Stimulated activated naive CD4-positive, alpha-beta T cell (primary cell): Measurements from ENCODE around the gene DUSP23.

Source experiments
- DNase-seq, 6 experiments: peaks; one replicate each; lab custom pipeline; 2025; lab: John Stamatoyannopoulos, UW

DUSP23 gene

GRCh38 chr1:159786465-159786864 is 5.7 kb downstream of the DUSP23 start:
- DNase-seq: no peak

DNA sequence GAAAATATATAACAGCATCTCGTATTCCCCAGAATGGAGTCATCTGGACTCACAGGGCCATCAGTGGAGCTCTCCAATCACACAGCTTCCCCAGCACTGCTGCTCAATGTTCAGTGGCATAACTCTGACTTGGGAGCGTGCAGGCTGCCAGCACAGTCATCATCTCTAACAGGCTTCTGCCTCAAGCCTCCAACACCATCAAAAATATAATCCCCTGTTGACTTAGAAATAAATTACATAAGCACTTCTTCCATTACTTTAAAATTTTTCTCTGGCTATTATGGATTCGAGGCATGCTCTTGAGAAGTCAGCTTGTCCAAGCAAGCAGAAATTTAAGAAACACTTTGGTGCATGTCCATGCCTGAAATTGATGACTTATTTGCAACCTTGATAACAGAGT is 6.2 kb downstream of the DUSP23 start:
- no peak for DNase-seq

- peak in 1 of 6 experiments; percentile 8 for DNase-seq
Observed at GRCh38 chr1:159790237-159790917, 9.6 kb downstream of the DUSP23 start.

- DNase-seq: no peak
Observed at GRCh38 chr1:159791031-159791430, 10.3 kb downstream of the DUSP23 start.

DNA sequence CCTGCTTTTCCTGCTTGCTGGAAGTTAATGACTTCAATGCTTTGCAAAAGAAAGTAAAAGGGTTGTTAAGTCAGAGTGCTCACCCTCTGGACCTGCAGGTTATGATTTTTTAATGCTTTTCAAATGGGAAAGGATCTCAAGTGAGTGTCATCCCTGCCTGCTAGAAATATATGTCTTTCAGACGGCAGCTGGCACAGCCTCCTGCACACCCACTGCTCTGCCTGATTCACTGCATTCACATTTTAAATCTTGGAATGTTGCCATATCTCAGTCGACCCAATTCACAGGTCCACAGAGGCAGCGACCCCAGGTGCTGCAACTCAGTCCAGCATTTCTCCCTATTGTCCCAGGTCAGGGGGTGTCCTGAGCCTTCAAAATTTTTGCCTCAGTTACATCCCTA is 10.7 kb downstream of the DUSP23 start:
- no peak for DNase-seq

DNA sequence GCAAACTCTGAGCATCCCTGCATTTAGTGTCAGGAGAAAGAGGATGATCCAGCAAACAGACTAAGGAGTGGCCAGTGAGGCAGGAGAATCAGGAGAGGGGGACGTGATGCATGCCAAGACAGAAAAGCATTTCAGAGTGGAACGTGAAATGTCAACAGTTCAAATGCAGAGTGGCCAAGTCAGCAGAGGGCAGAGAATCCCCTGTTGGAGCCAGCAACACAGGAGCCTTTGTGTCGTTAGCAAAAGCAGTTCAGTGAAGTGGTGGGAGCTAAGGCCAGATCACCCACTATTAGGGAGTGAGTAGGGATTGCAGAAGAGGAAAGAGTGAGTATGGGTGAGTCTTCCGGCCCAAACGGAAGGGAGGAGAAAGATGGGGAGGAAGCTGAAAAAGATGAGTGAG is 14.8 kb downstream of the DUSP23 start:
- no peak for DNase-seq

GRCh38 chr1:159798893-159799292 is 18.1 kb downstream of the DUSP23 start:
- DNase-seq: peak in 5 of 6 experiments; percentile 7 to 34 (median 15)

DNA sequence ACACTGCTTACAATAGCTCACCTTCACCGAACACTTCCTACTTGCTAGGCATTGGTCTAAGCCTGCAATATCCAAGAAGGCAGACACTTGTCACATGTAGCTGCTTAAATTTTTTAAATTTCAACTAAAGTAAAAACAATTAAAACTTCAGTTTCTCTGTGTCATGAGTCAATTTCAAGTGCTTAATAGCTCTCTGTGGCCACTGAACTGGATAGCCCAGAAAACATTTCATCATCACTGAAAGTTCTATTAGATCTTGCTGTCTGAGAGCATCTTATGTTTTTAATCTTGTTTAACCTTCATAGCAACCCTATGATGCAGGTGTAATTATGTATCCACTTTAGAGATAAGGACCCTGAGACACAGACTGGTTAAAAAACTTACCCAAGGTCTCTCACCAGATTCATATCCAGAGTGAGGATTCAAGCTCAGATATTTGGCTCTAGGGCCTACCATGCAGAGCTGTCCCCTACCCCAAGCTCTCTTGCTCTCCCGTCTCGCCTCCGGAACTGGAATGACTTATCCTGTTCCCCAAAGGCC is 18.8 kb downstream of the DUSP23 start:
- DNase-seq: no peak

- DNase-seq: peak in 1 of 6 experiments; percentile 5
Observed at GRCh38 chr1:159800177-159800930, 19.6 kb downstream of the DUSP23 start.

GRCh38 chr1:159802111-159802510 is 21.3 kb downstream of the DUSP23 start, which contains the start of gene FCRL6:
TSS of gene FCRL6 (plus strand) at chr1:159802360. CDS start at chr1:159802425, 65 bp downstream.
- no peak for DNase-seq

- no peak for DNase-seq
Observed at GRCh38 chr1:159803956-159804689, 23.4 kb downstream of the DUSP23 start.

GRCh38 chr1:159804924-159805323 is 24.2 kb downstream of the DUSP23 start:
- DNase-seq: no peak

DNA sequence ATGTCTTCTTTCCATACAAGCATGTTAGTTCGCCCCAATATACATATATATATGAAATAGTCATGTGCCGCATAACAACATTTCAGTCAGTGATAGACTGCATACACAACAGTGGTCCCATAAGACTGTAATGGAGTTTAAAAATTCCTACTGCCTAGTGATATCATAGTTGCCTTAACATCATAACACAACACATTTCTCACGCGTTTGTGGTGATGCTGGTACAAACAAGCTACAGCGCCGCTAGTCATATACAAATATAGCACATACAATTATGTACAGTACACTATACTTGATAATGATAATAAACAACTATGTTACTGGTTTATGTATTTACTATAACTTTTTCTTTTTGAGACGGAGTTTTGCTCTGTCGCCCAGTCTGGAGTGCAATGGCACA is 35.2 kb downstream of the DUSP23 start:
- DNase-seq: no peak

DNA sequence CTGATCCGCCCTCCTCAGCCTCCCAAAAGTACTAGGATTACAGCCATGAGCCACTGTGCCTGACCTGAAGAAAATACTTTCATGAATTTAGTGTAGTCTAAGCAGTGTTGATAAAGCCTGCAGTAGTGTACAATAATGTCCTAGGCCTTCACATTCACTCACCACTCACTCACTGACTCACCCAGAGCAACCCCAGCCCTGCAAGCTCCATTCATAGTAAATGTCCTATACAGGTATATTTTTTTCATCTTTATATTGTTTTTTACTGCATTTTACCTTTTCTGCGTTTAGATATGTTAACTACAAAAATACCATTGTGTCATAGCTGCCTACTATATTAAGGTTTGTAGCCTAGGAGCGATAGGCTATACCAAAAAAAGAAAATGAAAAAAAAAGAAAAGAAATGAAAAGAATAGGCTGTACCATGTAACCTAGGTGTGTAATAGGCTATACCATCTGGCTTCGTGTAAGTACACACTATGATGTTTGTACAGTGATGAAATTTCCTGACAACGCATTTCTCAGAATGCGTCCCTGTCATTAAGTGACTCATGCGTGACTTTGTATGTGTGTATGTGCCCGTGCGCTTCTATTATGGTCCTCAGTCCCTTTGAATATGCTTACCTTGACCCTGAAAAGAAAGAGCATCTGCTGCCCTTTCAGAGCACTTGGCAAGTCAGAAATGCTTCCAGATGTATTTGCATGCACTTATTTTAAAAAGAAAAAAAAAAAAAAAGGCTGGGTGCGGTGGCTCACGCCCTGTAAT is 36.7 kb downstream of the DUSP23 start:
- DNase-seq: no peak

DNA sequence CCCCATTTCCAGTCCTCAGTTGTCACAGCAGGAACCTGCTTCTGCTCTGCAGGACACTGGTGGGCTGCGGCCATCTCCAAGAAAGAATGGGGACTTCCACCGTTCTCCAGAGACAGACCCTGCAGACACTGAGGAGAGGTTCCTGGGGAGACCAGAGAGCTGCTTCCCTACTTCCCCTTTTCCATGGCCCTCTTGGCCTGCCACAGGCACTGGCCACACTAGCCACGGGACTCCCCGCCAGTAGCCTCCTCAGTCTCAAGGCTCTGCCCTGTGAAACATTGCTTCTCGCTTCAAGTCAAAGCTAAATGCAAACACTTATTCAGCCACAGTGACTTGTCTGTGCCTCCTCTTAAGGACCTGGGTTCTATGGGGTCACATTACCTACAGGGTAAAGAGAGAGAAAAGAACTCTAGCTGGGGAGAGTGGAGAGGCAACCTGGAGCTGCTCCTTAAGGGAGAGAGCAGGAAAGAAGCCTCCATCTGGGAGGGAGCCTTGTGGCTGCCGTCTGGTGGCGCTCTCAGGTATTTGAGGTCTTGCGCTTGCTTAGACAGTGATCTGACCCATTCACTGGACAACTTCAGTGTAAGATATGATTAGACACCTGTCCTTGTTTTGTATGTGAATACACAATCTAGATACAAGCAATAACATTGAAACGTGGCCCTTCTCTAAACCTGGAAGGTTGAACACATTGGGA is 40.6 kb downstream of the DUSP23 start:
- peak in 1 of 6 experiments; percentile 14 for DNase-seq

DNA sequence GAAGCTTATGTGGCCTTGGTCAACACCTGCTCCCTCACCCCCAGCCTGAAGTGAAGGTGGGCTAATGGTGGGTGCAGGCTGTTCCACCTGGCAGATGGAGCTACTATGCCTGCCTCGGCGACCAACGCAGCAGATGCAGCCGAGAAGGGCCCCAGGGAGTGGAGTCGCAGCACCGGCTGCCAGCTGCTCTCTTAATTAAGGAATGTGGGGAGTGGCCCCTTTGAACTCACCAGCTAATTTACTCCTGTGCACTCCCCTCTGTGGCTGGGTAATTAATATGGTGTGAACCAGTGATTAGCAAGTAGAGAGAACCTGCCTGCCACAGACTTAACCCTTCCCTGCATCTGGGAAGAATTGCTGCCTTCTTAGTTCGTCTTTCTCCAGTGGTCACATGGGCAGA is 42.6 kb downstream of the DUSP23 start:
- no peak for DNase-seq

GRCh38 chr1:159825564-159825963 is 44.8 kb downstream of the DUSP23 start:
- no peak for DNase-seq

DNA sequence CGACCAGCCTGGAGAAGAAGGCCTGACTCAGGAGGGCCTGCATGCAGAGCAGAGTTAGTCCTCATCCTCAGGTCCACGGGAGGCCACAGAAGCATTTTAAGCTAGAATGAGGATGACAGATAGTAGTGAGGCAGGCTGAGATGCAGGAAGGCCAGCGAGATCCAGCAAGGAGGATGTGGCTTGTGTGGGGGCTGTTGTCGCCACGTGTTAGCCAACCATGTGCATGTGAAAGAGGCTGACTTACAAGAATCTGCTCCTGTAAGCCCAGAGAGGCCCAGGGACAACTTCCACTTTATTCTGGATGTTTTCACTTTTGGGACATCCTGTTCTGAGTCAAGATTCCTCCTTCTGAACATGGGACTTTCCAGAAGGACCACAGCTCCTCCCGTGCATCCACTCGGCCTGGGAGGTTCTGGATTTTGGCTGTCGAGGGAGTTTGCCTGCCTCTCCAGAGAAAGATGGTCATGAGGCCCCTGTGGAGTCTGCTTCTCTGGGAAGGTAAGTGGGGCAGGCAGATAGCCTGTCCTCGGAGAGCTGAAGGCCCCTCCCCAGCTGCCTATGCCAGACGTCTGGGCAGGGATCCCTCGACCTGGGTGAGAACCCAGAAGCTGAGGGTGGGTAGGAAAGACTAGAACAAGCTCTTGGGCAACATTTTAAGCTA is 45.8 kb downstream of the DUSP23 start, which contains the start of gene SLAMF8:
Gene SLAMF8, plus strand, starts transcription at position 433 of the 661 bp plus-strand sequence. Its CDS starts 26 bp downstream, at position 459.
- peak in 2 of 6 experiments; percentile 13 to 17 for DNase-seq

- no peak for DNase-seq
Observed at GRCh38 chr1:159827102-159827490, 46.3 kb downstream of the DUSP23 start.

GRCh38 chr1:159827549-159827948 is 46.8 kb downstream of the DUSP23 start:
- no peak for DNase-seq
